GM21360 (cell line): ENCODE results near the gene TMEM131.

ENCODE experiments used
- ATAC-seq: cut with Tn5 transposase; IDR thresholded peaks from one replicate; pipeline ENCODE4 v1.9.1; 2021; ENCODE audit warnings: mild to moderate bottlenecking, moderate library complexity; ENCODE audit not compliant: unreplicated experiment

The TMEM131 gene

DNA sequence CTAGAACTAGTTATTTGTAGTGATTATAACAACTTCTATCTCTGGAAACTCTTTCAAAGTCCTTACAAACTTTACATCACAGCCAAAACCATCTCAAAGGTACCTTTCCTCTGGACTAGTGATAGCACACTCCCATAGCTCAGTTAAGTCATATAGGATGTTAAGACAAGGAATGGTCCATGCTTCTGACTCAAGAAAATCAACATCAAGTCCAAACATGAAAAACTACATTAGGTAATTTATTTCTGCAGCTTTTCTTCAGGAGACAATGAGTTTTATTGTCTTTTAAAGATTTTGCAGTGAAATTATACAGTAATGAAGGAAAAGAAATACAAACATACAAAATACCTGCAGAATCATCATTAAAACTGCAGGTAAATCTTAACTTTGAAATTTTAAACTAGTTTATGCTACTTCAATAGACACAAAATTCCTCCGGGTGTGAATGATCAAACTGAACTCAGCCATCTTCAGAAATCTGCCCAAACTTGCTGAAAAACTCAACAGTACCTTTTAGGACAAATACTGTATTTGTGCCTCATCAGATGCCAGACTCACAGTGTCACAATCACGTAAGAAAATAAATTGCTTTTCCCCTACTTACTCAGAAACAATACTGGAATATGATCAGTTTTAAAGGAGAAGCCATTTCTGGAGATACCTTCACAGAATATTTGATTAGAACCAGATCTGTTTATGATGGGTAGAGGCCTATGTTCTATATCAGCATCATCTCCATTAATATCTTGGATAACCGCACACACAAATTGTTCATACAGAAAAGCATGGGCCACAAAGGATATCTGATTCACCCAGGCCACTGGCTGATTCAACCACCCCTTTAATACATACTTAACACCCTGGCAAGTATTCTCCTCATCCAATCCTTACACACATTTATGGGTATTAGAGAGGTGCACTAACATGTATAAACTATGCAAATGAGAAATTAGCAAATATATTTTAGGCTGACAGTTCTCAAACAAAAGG, 2.6 kb downstream of the TMEM131 start:
- no peak for ATAC-seq

- ATAC-seq, result no peak
Observed at GRCh38 chr2:97991081-97991856, 4.5 kb downstream of the TMEM131 start.

GRCh38 chr2:97988722-97989121, 7.0 kb downstream of the TMEM131 start:
- no peak for ATAC-seq

DNA sequence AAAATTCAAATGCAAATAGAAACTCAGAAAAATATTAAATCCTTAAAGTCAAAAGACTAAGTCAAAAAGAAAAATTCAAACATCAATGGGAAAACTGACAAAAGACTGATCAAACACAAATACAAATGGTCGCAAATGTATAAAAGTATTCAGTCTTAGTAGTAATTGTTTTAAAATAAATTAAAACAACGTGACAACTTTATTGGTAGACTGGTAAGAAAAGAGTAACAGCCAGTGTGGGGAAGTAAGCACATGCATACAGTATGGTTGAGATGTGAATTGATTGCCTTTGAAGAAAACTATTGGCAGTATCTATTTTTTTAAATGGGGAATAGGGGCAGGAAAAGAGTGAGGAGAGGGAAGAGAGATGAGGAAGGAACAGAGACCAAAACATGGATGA, 9.8 kb downstream of the TMEM131 start:
- no peak for ATAC-seq

DNA sequence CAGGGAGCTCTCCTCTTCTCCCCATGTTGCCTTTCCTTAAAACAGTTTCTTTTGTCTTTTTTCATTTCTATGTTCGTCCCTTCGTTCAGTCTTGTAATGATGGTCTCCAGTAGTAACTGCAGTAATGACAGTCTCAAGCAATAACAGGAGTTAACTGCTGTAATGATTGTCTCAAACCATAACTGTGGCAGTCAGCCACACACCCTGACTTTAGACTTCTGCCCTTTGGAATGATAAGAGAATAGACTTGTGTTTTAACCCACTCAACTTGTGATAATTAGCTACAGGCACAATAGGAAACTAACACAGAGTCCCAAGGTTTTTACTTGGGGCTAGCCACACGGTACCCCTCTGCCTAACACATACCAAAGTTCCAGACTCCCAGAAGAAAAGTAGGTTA, 12.1 kb downstream of the TMEM131 start:
- no peak for ATAC-seq

DNA sequence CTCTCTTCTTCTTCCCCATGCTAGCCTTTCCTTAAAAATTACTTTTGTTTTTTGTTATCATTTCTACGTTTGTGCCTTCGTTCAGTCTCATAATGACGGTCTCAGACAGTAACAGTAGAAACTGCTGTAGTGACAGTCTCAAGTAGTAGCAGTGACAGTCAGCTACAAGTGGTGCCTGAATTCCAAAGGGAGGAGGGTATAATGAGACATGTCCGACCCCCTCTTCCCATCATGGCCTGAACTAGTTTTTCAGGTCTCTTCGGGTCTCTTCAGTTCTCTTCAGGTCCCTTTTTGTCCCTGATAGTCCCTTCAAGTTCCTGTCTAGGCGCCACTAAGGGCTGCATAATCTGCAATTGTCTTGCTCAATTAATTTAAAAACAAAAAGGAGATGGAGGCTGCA, 12.6 kb downstream of the TMEM131 start:
- ATAC-seq, result no peak

DNA sequence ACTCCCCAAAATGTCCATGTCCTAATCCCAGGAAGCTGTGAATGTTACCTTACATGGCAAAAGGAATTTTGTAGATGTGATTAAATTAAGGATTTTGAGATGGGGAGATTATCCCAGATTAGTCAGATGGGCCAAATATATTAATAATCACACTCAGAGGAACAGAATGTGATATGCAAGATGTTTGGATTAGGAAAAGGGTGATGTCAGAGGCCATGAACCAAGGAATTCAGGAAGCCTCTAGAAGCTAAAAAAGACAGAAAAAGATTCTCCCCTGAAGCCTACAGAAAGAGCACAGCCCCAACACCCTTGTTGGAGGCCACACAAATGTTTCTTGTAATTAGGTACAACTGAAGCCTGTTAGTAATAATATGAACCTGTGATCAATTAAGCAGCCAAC, 13.1 kb downstream of the TMEM131 start:
- no peak for ATAC-seq

GRCh38 chr2:97981961-97982360, 13.8 kb downstream of the TMEM131 start:
- no peak for ATAC-seq

DNA sequence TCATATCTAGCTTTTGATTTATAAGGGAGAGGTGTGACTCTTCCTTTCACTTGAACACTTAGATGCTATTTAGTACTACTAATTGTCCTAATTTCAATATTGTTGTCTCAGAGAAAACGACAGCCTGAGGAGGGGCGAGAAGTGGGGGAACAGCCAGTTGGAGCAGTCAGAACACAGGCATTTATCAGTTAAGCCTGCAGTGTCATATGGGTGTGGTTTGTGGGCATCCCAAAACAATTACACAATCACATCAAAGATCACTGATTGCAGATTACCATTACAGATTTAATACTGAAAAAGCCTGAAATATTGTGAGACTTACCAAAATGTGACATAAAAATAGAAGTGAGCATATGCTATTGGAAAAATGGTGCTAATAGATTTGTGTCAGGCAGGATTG, 15.8 kb downstream of the TMEM131 start:
- no peak for ATAC-seq

DNA sequence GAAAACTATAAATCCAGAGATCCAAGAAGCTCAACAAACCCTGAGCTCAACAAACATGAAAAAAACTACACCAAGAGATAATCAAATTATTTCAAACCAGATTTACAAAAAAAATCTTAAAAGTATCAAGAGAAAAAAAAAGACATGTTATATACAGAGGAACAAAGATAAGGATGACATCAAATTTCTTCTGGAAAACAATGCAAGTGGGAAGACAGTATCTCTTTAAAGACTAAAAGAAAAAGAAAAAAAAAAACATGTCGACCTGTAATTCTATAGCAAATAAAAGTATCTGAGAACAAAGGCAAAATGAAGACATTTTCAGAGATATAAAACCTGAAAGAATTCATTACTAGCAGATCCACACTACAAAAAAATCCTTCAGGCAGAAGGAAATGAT, 21.3 kb downstream of the TMEM131 start:
- ATAC-seq, result no peak

- ATAC-seq, result no peak
Observed at GRCh38 chr2:97970293-97971060, 25.3 kb downstream of the TMEM131 start.

DNA sequence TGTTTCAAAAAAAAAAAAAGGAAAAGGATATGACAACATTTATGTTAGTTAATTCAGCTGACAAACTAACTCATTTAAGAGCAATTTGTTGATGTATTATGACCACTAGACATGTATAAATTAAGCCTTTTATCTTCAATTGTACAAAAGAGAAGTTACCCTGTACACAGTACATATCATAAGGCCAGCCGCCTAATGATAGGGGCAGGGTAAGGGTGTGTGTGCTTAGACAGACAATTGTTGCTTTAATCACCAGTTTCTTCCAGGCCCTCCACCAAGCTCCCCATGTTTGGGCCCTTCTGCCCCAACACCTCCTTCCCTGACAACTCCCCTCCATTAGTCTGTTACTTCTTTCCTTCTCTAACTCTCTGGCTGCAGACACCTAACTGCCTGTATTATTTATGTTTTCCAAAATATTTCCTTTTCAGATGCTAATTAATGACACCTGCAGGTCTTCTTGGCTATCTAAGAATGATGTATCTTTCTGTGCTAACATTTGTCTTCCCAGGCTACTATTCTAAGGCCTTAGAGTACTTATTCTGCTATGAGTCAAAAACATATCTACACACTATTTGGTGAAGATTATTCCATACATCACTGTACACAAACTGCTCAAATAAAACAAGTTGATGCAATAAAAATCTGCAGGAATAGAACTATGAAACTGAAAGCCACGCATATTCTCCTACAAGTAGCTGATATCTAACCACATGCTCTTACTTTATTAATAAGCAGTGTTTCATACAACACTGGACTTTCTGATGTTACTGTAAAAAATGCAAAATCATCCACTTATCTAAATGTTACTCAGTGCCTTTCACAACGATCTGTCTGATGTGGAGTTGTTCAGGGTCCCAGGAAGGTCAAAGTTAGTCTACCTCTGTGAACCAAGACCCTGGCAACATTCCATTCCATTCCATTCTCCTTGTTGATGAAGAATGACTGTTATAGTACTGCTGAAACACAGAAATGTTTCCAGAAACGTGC, 26.4 kb downstream of the TMEM131 start:
- ATAC-seq, result no peak

GRCh38 chr2:97967931-97968627, 27.7 kb downstream of the TMEM131 start:
- no peak for ATAC-seq

DNA sequence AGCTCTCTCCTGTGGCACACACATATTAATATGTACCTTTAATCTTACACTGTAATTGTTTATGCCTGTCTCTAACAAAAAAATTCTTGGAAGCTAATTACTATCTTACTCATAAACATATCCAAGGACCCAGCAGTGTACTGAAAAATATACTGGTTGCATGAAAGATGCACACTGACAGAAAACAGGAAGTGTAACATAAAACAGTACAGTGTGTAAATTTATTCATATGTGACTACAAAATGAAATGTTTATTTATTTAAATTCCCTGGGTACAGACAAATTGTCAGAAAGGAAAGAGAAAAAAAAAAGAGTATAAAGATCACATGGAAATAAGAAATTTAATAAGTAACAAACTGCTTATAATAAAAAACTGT, 28.5 kb downstream of the TMEM131 start:
- ATAC-seq, result no peak

DNA sequence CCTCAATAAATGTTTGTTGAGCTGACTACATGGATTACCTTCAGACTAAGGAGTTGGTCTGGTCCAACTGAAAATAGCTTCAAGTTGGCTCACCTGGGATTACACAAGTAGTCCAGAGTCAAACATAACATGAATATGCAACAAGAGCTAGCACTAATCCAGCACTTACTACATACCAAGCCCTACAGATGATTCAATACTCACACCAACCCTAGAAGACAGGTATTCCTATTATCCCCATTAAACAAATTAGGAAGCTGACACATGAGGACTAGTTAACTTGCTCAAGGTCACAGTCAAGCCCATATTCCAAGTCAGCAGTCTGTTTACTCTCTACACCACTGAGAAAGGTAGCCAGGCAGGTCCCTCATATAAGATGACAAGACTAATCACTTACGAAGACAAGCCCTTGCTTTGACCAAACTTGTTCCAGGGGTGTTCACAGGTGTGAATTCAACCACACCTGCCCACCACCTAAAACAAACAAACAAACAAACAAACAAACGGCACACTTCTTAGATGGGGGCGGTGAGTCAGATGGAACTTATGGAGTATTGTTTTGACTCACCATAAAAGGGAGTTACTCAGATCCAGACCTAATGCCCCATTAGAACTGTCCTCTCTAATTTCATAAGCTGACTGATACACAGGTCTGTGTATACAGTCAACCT, 29.1 kb downstream of the TMEM131 start:
- ATAC-seq, result peak; percentile 55

- ATAC-seq, result no peak
Observed at GRCh38 chr2:97965116-97965515, 30.6 kb downstream of the TMEM131 start.

DNA sequence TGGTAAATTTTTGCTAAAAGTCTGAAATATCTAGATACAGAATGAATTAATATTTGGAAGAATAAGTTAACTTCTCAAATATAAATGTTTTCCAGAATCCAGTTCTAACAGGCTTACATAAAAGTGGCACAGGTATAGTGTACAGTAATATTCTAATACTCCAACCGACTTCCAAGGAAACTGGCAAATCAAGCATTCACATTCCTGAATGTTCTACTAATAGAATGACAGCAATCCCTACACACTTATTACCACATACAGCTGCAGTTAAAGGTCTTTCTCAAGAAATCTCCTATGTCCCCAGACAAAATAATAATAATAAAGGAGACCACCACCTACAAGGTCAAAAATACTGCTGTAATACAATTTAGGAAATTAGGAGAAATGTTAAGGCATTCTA, 31.9 kb downstream of the TMEM131 start:
- no peak for ATAC-seq

- no peak for ATAC-seq
Observed at GRCh38 chr2:97963079-97963406, 32.7 kb downstream of the TMEM131 start.

DNA sequence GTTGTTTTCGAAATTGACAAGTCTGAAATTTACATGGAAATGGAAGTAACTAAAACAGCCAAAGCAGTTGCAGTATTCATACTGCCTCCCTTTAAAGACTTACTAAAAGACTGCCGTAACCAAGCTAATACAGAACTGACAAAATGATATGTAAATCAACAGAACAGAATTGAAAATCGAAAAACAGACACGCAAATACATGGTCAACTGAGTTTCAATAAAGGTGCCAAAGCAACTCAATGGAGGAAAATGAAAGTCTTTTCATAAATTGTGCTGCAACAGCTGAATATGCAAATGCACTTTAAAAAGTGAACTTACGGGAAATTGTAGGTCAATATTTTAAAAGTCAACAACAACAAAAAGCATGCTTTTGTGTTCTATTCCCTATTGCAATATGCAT, 34.2 kb downstream of the TMEM131 start:
- no peak for ATAC-seq
